Testis (tissue), 2 donors: ENCODE measurements around the gene CPNE1.

Source experiments
- POLR2A ChIP-seq: fragments of 450-650 bp; IDR thresholded peaks from one replicate; pipeline ENCODE4 v1.6.1; 2017; ENCODE audit warnings: antibody characterized with exemption, mild to moderate bottlenecking, moderate library complexity
- TF ChIP-seq, protein P1 (sequence below), 3 experiments: fragments of 450-650 bp in 2 of 3; fragments of 200-600 bp in 1 of 3; sonication (generic) in 1 of 3; IDR thresholded peaks; one replicate each; pipeline ENCODE4 v1.5.1; 2016 to 2019; ENCODE audit warnings: antibody characterized with exemption in 3 of 3, mild to moderate bottlenecking in 2 of 3, moderate library complexity in 1 of 3

DNA sequence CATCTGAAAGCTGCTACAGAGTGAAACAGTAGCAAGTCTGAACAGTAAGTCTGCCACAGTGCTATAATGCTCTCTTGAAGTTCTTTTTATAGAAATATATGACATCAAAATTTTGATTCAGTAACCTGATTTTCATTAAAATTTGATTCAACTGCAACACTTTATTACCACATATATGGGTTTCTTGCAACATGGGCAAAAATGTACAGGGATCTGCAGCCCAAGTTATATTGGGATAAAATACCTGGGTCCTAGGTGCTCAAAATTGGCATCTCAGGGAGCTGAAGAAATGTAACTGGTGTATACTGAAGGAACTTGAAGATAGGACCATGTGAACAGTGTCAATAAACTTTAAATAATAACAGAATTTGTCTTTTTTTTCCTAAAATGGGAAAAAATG, 45.3 kb upstream of the CPNE1 start:
- TF ChIP-seq, protein P1, sequence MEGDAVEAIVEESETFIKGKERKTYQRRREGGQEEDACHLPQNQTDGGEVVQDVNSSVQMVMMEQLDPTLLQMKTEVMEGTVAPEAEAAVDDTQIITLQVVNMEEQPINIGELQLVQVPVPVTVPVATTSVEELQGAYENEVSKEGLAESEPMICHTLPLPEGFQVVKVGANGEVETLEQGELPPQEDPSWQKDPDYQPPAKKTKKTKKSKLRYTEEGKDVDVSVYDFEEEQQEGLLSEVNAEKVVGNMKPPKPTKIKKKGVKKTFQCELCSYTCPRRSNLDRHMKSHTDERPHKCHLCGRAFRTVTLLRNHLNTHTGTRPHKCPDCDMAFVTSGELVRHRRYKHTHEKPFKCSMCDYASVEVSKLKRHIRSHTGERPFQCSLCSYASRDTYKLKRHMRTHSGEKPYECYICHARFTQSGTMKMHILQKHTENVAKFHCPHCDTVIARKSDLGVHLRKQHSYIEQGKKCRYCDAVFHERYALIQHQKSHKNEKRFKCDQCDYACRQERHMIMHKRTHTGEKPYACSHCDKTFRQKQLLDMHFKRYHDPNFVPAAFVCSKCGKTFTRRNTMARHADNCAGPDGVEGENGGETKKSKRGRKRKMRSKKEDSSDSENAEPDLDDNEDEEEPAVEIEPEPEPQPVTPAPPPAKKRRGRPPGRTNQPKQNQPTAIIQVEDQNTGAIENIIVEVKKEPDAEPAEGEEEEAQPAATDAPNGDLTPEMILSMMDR (IDR thresholded peaks at IDR 0.05) = no peak
- no peak for TF ChIP-seq POLR2A
